ENCODE results near the gene ACP5.

ACP5 gene

GRCh38 chr19:11612816-11613511, 35.5 kb upstream of the ACP5 start:
- TF ChIP-seq ZBTB7A (IDR thresholded peaks at IDR 0.05; ENCODE audit: low read depth) (no peak), NFIC (IDR thresholded peaks at IDR 0.05) (no peak), TCF12 (IDR thresholded peaks at IDR 0.05; ENCODE audit: low read depth) (no peak), TEAD4 (IDR thresholded peaks at IDR 0.05) (no peak), YY1 (IDR thresholded peaks at IDR 0.05; ENCODE audit: low read depth) (no peak), RAD21 (IDR thresholded peaks at IDR 0.05; ENCODE audit: low read depth) (no peak), EGR1 (IDR thresholded peaks at IDR 0.05) (no peak)

- TF ChIP-seq RAD21 (IDR thresholded peaks at IDR 0.05; ENCODE audit: low read depth) (no peak), TAF1 (IDR thresholded peaks at IDR 0.05; ENCODE audit: low read depth) (no peak), ZBTB7A (IDR thresholded peaks at IDR 0.05; ENCODE audit: low read depth) (no peak), YY1 (IDR thresholded peaks at IDR 0.05; ENCODE audit: low read depth) (no peak), TCF12 (IDR thresholded peaks at IDR 0.05; ENCODE audit: low read depth) (no peak), CREB1 (IDR thresholded peaks at IDR 0.05; ENCODE audit: low read depth) (no peak), REST (IDR thresholded peaks at IDR 0.05; ENCODE audit: low read depth) (no peak), MAX (IDR thresholded peaks at IDR 0.05) (no peak), EP300 (IDR thresholded peaks at IDR 0.05; ENCODE audit: borderline replicate concordance) (no peak), EGR1 (IDR thresholded peaks at IDR 0.05) (no peak), NFIC (IDR thresholded peaks at IDR 0.05) (no peak), FOXM1 (IDR thresholded peaks at IDR 0.05; ENCODE audit: borderline replicate concordance, low read depth) (no peak), USF1 (IDR thresholded peaks at IDR 0.05) (no peak), TEAD4 (IDR thresholded peaks at IDR 0.05) (no peak), CEBPB (IDR thresholded peaks at IDR 0.05) (no peak)
Measured at GRCh38 chr19:11611730-11612129, 34.3 kb upstream of the ACP5 start.

- TF ChIP-seq TEAD4 (IDR thresholded peaks at IDR 0.05) = no peak
- TF ChIP-seq NFIC (IDR thresholded peaks at IDR 0.05) = no peak
- no peak for TF ChIP-seq TAF1 (IDR thresholded peaks at IDR 0.05; ENCODE audit: low read depth)
- TF ChIP-seq USF1 (IDR thresholded peaks at IDR 0.05) = no peak
- TF ChIP-seq FOXM1 (IDR thresholded peaks at IDR 0.05; ENCODE audit: borderline replicate concordance, low read depth) = no peak
- no peak for TF ChIP-seq ZBTB7A (IDR thresholded peaks at IDR 0.05; ENCODE audit: low read depth)
- no peak for TF ChIP-seq REST (IDR thresholded peaks at IDR 0.05; ENCODE audit: low read depth)
- TF ChIP-seq YY1 (IDR thresholded peaks at IDR 0.05; ENCODE audit: low read depth) = no peak
- TF ChIP-seq EGR1 (IDR thresholded peaks at IDR 0.05) = no peak
Measured at GRCh38 chr19:11606484-11606883, 29.0 kb upstream of the ACP5 start.

GRCh38 chr19:11598746-11599145, 21.3 kb upstream of the ACP5 start:
- TF ChIP-seq CEBPB (IDR thresholded peaks at IDR 0.05) = no peak
- TF ChIP-seq TAF1 (IDR thresholded peaks at IDR 0.05; ENCODE audit: low read depth) = no peak
- no peak for TF ChIP-seq CREB1 (IDR thresholded peaks at IDR 0.05; ENCODE audit: low read depth)
- TF ChIP-seq NFIC (IDR thresholded peaks at IDR 0.05) = no peak
- TF ChIP-seq REST (IDR thresholded peaks at IDR 0.05; ENCODE audit: low read depth) = no peak
- no peak for TF ChIP-seq RAD21 (IDR thresholded peaks at IDR 0.05; ENCODE audit: low read depth)

- TF ChIP-seq FOXM1 (IDR thresholded peaks at IDR 0.05; ENCODE audit: borderline replicate concordance, low read depth) (no peak), MAX (IDR thresholded peaks at IDR 0.05) (no peak), EP300 (IDR thresholded peaks at IDR 0.05; ENCODE audit: borderline replicate concordance) (no peak), EGR1 (IDR thresholded peaks at IDR 0.05) (no peak), YY1 (IDR thresholded peaks at IDR 0.05; ENCODE audit: low read depth) (no peak), REST (IDR thresholded peaks at IDR 0.05; ENCODE audit: low read depth) (no peak), NFIC (IDR thresholded peaks at IDR 0.05) (no peak), TEAD4 (IDR thresholded peaks at IDR 0.05) (no peak), USF1 (IDR thresholded peaks at IDR 0.05) (no peak), ZBTB7A (IDR thresholded peaks at IDR 0.05; ENCODE audit: low read depth) (no peak)
Measured at GRCh38 chr19:11598103-11598483, 20.6 kb upstream of the ACP5 start.

Data from Ishikawa (cell line).